Measurements from ENCODE around the gene MAPK11.

MAPK11 gene

DNA sequence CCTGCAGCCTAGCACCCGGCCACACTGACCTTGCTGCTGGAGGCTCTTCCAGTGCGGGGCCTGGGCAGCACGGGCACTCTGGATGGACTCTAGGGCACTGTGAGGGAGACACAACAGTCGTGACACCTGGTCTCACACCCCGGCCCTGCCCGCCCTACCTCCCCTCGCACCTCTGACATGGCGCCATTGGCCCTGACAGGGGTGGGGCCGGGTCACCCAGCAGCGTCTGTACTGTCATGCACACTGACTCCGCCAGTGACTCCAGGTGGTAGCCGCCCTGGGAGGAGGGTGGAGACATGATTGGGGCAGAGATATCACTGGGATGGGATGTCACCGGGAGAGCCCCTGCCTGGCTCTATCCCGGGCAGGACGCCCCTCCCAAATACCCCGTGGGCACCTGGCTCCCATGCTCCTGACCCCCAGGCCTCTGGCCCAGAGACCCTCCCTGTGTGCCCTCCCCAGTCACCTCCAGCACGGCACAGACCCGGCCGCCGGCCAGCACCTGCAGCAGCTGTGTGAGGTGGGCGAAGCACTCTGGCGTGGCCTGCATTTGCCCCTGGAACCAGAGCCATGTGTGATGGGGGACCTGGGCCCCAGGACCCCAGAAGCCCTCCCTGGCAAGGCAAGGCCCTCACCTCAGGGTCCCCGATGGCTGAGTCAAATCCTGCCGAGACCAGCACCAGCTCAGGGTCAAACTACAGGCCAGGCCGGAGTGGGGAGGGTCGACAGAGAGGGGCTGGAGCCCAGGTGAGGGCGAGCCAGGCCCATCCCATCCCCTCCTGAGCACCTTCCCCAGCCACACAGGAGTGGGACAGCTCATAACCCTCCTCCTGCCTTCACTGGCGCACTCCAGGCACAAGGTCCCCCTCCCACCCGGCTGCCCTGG, 21.7 kb downstream of the MAPK11 start:
- no peak for DNase-seq (ENCODE audit: low read depth)

DNA sequence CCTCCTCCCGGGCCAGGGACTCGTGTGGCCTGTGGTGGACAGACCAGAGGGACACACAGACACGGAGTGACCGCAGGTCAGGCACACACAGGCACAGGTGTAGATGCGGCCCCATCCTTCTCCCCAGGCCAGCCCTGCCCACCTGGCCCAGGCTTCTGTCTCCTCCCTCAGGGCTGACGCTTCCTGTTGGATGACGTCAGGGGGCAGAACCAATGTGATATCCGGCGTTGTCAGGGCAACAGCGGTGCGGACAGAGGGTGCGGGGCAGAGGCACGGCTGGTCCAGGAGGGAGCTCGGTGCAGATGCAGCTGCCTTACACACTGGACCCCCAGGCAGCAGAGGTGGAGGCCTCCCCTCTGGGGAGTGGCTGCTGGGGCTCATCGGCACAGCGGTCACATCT, 22.4 kb downstream of the MAPK11 start:
- peak; percentile 75 for DNase-seq (ENCODE audit: low read depth)

DNA sequence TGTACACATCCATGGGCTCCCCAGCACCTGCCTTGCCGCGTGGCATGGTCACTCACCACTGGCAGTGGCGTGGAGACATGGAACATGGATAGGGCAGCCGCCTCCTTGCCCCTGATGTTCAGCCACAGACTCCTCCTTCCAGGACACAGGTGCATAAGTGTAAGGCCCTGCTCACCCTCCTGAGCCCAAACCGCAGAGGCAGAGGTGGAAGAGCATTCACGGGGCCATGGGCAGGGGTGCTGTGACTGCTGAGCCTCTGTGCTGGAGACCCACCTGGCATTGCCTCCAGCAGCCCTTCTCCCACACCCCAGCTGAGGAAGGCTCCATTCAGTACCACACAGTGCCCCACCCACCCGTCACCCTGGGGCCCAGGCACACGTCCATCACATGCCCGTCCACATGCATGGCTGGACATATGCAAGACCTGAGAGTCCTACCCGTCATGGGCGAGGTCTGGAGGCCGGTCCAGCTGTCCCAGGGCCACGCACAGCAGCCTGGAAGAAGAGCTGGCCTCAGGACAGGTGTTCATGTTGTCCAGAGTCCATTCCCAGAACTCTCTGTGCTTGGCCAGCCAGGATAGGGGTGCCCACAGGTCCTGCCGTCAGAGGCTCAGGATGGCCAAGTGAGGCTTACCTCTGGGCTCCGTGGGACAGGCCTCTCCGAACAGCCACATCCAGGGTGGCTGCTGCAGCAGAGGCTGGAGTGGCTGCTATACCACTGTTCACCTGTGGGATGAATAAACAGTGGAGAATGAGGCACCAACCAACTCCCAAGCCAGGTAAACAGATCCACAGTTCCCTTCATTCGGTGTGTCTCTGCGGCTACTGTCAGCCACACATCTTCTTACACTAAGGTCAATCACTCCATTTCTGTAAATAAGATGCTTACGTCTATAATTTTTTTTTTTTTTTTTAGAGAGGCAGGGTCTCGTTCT, 23.7 kb downstream of the MAPK11 start:
- peak; percentile 30 for DNase-seq (ENCODE audit: low read depth)

DNA sequence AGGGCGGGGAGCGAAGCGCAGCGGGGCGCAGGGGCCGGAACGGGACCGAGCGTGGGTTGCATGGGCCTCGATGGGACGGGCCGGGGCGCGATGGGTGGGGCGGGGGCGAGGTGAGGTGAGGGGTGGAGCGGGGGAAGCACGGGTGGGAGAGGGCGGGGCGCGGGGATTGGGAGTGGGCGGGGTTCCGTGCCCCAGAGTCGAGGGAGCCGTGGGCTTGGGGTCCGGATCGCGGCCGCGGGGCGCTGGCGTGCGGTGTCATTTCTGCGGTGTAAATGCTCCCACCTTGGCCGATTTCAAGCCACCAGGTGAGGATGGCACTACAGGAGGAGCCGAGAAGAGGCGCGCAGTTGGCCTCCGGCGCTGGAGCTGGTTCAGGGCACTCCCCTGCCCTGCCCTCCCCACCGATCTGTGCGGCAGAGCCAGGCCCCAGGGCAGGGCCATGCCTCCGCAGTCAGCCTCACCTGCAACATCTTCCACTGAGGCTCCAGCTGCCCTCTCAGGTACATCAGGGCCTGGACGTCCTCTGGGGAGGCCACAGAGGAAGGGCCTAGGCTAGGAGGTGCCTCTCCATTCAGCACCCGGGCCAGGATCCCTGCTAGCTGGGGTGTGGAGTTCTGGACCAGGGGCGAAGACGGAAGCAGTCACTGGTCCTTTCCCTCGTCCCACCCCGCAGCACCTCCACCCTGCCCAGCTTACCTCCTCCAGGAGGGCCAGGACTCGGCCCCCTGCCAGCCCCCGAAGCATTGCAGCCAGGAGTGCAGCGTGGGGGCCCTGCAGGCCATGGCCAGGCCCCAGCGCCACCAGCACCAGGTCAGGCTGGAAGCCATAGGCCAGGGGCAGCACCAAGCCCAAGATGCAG, 24.7 kb downstream of the MAPK11 start:
- no peak for DNase-seq (ENCODE audit: low read depth)

DNA sequence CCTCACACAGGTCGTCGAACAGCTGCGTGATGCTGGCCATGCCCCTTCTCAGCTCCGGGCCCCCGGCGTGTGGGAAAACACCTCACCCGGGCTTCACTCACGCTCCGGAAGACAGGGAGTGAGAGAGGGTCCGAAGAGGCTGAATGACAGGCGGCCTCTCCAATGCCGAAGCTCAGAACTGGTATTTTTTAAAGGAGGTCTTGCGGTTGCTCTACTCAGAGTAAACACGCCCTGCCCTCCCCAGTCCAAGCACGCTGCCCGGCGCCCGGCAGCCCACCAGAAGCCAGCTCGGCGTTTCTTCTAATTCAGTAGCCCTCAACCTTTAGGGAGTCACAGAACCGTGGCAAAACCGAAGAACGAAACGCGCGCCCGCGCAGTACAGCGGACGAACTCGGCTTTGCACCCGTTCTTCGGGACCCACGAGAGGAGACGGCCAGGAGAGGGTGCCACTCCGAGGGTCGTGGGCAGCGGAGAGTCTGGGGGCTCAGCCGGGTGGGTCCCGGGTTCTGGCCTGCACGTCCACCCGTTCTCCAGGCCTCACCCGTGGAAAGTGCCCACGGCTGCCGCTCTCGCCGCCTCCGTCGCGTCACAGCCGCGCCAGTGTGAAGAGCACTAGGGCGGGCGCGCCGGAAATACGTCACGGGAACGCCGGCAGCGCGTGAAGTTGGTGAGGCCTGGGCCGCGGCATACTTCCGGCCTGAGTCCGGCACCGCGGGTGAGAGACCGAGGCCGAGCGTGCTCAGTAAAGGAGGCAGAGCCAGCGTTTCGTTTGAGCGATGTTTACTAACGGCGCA, 25.6 kb downstream of the MAPK11 start, which contains the start of gene TUBGCP6:
TUBGCP6 (minus strand) TSS at position 604 of the 794 bp plus-strand sequence; CDS start at position 40, 564 bp downstream.
- peak; percentile 95 for DNase-seq (ENCODE audit: low read depth)

DNA sequence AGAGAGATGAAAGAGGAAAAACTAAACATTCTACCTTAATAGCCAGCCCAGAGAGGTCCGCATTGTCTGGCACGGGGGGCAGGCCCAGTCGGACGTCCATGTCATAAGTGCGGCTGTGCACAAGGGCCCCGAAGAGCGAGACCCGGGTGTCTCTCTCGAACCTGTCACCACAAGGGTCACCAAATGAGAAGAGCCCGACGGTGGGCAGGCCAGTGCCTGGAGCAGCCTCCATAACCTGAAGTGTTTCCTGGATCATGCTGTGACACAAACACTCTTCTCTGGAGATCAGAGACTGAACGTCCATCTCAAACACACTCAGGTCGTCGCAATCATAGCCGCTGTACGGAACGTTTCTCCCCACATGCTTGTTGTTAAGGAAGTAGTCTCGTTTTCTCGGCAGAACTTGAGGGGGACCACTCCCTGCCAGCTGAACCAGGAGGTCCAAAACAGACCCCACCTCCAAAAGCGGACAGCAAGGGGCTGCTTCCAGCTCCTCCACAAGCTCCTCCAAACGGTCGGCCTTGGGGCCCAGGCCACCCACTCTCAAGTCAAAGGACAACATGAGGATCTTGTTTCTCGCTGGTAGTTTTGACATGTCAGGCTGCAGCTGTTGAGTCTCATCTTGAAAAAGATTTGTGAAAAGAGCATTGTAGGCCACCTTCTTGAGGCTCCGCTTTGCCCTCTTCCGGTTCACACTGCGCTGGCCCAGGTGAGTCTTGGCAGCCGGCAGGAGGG, 26.3 kb downstream of the MAPK11 start:
- DNase-seq (ENCODE audit: low read depth), result no peak

DNA sequence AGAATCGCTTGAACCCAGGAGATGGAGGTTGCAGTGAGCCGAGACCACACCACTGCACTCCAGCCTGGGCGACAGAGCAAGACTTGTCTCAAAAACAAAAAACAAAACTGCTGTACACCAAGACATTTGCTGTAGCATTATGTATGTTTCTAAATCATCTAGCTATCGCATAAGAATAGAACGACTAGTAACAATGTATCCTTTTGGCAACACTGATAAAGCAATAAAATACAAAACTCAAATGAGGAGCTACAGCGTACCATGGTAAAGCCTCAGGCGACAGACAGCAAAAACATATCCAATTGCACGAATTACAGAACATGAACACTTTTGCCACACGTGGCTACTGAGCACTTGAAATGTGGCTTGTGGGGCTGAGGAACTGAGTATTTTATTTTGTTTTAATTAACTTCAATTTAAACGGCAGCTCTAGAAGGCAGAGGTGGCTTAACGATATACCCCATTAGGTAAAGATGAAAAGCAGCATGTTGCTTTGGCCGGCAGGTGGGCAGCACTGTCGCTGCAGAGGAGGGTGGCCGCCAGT, 27.7 kb downstream of the MAPK11 start:
- DNase-seq (ENCODE audit: low read depth), result no peak

DNA sequence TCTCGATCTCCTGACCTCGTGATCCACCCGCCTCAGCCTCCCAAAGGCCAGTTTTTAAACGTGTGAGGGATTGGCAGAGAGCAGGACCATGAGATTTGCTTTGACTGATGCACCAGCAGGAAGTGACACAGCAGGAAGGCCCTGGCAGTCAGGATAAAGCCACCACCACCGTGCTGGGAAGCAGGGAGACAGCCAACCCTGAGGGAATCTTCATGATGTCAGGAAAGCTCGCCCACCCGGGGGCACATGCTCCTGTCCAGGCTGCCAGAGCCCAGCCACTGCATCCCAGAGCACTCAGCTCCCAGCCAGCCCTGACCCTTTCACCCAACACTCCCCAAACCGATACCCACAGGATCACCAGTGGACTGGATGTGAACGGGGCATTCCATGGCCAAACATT, 31.4 kb downstream of the MAPK11 start:
- DNase-seq (ENCODE audit: low read depth), result peak; percentile 37

DNA sequence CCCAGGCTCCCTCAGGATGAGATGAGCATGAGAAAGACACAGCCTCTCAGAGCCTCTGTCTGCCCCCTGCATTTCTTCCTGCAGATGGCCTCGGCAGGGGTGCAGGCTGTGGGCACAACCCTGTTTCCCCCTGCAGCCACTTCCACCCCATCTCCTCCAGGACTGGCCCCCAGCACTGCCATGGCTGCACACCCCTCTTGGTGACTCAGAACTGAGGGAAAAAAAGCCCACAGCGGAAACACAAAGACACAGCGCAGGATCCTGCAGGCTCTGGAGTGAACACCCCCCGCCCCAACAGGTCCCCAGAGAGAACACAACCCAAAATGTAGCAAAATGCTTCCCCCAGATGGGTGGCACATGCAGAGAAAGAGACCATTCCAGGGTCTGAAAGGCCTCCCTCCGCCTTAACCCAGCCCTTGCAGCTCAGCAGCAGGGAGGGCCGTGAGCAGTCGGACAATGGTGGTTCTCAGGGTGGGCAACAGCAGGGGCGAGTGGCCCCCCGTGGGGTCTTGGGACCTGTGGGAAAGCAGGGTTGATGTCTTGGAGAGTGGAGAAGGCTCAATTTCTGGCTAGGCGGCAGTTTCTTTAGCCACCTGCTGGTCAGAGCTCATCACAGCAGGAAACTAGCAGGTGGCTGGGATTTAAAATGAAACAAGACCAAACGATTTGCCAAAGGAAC, 33.3 kb downstream of the MAPK11 start:
- peak; percentile 44 for DNase-seq (ENCODE audit: low read depth)

DNA sequence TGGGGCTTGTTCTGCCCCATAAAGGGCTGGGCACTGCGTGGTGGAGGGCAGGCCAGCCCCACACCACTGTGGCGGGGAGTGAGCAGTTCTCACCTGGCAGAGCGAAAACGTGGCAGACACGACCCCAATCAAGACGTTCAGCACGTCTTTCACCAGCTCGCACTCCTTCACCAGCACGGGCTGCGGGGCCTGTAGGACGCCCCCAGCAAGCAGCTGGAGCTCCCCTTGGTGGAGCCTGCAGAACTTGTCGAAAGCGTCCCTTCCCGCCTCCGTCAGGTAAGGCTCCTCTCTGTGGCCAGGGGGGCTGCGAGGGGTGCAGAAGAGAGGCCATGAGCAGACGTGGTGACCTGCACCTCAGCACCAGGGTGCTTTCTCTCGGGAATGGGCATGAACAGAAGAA, 37.0 kb downstream of the MAPK11 start:
- no peak for DNase-seq (ENCODE audit: low read depth)

DNA sequence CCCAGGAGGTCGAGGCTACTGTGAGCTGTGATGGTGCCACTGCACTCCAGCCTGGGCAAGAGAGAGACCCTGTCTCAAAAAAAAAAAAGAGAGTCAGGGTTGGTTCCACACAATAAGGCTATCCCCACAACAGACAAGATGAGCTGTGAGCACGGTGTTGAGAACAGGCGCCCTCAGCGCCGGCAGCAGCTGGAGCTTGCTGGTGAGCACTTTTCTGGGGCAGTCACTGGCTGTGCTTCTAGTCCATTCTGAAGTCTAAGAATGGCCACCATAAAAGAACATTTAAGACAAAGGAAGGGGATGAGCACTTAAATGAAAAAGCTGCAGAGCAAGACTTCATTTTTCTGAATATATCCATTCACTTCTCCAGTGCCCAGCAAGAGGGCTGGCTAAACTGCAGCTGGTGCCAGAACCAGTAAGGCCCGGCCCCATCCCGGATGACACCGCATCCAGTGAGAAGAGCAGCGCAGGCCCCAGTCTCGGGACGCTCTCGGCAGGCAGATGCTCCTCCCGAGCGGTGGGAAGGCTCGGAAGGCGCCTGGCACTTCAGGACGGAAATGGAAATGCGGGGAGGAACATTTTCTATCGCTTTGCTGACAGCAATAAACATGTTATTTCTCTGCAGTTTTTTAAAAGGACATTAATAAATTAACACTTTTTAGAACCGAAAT, 37.6 kb downstream of the MAPK11 start:
- no peak for DNase-seq (ENCODE audit: low read depth)

DNA sequence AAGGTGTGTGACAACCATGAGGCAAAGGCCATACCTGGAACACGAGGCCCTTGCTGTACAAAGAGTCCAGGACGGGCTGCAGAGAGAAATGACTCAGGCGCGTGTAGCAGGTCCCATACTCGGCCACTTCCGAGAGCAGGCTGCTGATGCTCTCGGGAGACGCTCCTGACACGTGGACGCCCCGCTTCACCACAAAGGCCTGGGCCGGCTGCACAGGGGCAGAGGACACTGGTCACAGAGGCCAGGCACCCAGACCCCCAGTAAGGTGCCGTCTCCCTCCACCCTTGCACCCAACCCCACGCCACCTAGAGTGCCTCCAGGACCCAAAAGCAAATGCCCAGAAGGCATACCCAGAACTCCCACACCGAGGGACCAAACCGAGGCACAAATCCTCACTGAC, 40.8 kb downstream of the MAPK11 start:
- no peak for DNase-seq (ENCODE audit: low read depth)

DNA sequence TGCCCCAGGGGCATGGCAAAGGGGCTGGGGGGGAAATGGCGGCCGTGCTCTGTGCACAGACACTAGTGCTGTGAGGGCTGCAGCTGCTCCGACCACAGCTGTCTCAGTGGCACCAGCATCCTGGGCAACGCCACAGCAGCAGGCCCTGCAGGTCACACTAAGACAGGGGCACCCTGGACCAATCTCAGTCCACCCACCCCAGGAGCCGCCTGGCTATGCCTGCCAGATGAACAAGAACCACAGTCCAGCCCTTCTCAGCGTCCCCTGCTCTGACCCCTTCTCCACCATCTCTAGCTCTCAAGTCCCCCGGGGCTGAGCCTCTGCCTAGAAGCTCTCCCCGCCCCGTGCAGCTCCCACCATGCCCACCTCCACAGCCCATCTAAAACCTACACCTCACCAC, 41.8 kb downstream of the MAPK11 start:
- DNase-seq (ENCODE audit: low read depth), result no peak

DNA sequence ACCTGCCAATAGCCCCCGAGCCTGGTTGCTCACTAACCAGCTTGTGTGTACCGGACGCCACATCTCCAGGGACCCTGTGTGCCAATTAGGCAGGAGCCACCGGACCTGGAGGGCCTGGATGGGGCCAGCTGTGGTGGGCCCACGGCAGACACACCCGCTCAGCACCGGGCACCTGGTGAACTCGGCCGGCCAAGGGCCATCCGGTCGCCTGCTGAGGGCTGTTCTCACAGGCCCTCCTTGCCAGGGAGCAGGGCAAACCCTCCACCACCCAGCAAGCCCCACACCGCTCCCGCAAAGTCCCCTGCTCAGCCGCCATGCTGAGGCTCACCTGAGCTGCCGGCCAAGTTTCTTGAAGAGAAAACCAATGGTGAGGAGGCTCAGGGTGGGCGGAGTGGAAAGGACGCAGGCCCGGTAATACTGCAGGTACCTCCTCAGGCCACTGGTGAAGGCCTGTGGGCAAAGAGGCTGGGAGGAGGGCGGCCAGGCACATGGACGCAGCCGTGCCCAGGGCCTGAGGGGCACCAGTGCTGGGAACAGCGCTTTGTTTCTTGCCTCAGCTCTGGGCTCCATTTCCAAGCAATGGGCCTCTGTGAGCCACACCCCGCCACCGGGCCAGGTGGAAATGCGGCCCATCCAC, 42.5 kb downstream of the MAPK11 start:
- no peak for DNase-seq (ENCODE audit: low read depth)

DNA sequence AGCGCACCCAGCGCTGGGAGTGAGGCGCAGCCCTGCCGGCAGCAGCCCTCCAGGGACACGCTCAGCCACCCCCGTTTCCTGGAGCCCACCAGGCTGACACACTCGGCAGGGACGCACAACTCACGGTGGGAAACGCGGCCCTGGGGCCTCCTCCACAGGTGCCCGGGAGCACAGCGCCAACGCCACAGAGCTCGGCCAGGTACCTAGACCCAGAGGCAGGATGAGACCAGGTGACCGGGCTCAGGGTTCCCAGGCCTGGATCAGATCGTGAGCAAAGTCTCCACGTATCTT, 43.4 kb downstream of the MAPK11 start:
- DNase-seq (ENCODE audit: low read depth), result no peak

DNA sequence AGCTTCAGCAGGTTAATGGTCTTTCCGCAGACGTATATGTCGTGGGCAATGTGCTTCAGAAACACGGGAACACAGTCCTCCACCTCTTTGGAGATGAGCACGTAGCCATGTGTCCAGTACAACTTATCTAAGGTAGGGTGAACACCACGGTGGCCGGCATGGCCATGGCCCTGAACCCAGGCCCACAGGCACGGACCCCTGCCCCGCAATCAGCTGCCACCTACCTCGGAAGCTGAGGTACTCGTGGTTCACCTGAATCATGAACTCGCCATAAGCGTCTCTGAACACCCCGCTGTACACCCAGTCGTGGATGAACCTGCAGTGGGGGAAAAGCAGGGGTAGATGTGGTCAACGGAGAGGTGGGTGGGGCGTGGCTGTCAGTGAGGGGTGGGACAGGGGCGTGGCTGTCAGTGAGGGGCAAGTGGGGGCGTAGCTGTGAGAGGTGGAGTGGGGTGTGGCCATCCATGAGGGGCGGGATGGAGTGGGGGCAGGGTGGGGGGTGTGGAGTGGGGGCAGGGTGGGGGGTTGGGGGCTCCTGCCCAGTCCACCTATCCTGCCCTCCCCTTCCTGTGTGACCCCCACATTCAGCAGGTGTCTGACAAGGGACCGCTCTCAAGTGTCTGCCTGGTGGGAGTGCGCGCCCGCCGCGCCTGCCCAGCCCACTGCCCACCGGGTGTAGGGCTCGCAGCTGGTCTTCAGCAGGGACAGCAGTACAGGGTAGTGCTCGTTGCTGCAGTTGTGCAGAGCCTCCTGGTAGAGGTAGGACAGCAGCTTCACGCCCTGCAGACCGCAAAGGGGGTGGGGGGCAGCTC, 43.9 kb downstream of the MAPK11 start:
- DNase-seq (ENCODE audit: low read depth), result no peak

DNA sequence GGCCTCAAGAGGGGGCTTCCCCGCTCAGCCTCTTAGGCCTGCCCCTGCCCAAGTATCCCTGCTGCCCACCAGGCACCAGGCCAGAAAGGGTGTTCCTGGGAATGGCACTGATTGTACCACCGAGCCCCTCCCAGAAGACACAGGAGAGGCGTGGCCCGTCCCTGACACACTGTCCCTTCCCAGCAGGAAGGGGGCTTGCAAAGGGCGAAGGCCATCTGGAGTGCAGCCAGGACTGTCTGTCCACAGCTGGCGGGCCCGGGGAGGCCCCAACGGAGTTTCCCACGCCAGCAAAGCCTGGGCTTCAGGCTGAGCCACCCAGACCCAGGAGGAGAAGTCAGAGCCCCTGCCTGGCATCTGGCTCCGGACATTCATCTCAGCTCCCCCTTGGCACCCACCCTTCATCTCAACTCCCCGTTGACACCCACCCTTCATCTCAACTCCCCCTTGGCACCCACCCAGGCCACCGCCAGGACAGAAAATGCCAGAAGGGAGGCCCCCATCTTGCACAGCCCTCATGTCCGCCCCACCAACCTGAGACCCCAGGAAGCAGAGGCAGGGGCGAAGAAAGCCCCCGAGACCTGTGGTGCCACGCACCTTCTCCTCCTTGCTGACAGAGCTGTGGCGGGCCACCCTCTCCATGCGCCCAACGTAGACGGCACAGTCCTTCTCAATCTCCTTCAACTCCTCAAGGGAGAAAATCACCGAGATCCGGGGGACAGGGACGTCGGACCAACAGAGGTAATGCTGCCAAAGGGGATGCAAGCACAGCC, 44.8 kb downstream of the MAPK11 start:
- no peak for DNase-seq (ENCODE audit: low read depth)

Data from ELR (cell line).